LoVo (cell line): ENCODE measurements around the gene FAM170B.
A peak's percentile ranks its signal among the peaks of the same experiment; 100 is the strongest.

Source experiments
- DNase-seq: peaks from one replicate; pipeline ENCODE4 v3.0.0-alpha.2; 2016; ENCODE audit warnings: low spot score

Gene FAM170B

GRCh38 chr10:49133706-49134248, at the start of gene FAM170B:
TSS of gene FAM170B (minus strand) at chr10:49134021. CDS start at chr10:49133918, 103 bp downstream.
- no peak for DNase-seq

DNA sequence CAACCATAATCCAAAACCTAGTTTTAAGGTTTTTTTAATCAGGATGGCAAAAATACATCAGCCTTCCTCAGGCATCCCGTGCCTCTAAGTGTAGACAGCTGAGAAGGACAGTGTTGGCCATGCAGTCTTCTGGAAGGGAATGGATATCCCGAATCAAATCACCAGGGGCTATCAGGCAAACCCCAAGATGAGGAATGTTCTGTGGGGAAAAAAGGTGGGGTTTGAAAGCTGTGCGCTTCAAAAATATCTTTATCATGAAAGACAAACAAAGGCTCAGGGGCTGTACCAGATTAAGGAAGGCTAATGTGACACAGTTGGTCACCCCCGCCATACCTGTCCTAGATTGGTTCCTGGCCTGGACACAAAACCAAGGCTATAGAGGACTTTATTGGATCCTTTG, 49.0 kb upstream of the FAM170B start:
- DNase-seq: no peak

DNA sequence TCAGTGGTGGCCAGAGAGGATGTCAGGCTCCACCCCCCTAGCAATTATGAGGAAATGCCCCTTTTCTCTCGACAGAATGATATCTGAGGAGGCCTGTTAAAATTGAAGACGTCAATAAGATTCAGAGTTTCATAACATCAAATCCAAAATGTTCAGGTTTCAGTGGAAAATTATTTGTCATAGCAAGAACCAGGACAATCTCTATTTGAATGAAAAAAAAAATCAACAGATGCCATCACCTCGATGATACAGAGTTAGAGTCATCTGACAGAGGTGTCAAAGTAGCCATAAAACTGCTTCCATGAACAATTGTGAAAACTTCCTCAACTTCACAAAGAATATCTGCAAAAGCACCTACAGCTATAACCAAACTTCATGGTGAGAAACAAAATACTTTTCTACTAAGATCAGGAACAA, 46.6 kb upstream of the FAM170B start:
- no peak for DNase-seq

GRCh38 chr10:49179699-49180443, 46.0 kb upstream of the FAM170B start:
- no peak for DNase-seq

DNA sequence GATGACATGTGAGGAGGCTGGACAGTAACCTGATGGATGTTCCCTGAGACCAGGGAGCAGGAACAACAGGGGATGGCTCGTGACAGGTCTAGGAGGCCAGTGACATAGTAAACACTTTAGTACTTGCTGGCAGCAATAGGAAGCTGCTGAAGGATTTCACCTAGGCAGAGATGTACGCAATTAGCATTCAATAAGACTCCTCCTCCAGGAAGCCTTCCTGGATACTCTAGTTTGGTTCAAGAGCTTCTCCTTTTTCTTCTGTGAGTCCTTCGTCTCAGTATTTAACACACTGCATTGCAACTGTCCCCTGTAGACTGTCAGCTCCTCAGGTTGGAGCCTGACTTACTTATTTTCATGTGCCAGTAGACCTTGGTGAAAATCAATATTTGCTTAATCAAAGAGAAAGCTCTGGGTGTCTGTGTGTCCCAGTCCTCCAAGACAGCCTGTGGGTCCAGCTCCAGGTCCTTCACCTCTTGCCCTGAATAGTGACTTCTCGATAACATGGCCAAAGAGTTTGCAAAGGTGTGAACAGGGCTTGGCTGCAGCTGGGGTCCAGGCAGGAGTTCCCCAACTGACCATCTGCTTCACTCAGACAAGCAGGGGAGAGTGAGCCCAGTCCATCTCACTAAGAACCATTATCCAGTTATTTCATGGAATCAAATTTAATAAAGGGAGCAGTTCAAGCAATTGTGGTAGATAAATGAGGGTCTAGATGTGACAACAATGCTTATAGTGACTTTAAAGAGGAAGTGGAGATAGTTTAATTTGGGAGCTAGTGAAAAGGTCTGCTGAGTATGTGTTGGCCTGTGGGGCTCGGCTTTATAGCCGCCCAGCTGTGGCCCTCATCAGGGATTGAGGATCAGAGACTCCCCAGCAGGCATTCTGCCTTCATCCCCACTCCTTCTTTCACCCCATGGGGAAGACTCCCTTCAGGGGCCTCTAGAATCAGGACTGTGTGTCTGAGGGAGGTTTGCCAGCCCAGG, 45.0 kb upstream of the FAM170B start:
- DNase-seq: no peak

DNA sequence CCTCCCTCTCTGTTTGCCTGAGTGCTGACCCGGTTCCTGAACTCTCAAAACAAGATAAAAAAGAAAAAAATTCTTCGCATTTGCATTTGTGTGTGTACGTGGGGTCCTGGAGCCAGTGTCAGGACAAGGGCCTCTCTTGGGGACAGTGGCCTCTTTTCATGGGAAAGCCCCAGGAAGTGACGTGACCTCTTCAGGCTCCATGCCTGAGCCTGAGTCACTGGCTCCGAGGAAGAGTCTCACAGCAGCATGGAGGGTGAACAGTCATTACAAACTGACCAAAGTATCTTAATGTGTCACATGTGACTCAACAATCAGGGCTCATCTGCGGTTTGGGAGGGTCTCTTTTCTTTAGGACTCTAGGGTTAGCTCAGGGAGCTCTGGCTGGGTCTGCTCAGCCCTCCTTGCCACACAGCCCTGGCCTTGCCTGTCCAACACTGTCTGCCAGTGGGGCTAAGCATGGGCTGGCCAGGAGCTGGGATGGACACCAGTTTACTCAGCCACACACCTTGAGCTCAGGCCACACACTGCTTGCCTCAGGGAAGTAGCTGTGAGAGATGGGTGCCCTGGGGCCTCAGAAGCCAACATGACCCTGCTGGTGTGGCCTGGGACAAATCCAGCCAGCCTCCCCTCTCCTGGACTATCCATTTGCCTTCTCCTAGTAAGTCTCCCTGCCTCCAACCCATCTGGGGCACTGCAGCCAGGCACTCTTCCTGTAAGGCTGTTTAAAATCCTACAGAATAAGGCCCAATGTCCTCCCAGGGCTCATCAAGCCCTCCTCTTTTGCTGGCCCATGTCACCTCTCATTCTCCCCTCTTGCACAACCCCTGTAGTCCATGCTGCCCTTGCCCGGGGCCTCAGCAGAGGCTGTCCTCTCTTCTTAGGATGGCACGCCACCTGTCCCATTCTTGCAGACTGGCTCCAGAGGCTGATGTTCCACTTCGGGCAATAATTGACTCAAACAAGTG, 43.9 kb upstream of the FAM170B start:
- DNase-seq: peak; percentile 7

- DNase-seq: no peak
Measured at GRCh38 chr10:49176310-49177268, 42.8 kb upstream of the FAM170B start.

DNA sequence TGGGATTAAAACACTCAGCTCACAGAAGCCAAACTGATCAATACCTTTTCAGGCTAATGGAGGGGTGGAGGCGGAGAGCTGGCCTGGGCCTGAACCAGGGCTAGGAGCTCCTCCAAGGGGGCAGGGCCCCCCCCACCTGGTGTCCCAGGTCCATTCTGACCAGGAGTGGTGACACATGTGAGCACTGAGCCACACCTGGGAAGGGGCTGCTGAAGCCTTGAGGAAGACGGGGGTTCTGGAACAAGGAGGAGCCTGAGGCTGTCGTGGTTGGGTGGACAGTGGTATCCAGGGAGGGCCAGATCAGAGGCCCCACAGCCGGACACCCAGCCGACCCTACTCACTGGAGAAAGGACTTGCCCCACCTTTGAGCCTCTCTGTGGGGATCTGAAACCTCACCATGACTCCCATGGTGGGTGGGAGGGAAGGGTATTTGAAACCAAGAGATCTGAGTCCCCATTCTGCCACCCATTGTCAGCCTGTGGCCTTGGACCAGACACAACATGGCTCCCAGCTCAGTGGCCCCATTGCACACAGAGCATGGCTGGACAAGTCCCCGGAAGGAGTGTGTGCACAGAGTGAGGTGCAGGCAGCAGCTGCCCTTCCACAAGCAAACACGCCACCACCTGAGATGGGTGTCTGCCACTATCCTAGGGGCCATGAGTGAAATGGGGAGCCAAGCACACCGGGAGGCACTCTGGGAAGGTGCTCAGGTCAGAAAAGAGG, 41.9 kb upstream of the FAM170B start:
- no peak for DNase-seq

GRCh38 chr10:49174926-49175500, 41.2 kb upstream of the FAM170B start:
- no peak for DNase-seq

DNA sequence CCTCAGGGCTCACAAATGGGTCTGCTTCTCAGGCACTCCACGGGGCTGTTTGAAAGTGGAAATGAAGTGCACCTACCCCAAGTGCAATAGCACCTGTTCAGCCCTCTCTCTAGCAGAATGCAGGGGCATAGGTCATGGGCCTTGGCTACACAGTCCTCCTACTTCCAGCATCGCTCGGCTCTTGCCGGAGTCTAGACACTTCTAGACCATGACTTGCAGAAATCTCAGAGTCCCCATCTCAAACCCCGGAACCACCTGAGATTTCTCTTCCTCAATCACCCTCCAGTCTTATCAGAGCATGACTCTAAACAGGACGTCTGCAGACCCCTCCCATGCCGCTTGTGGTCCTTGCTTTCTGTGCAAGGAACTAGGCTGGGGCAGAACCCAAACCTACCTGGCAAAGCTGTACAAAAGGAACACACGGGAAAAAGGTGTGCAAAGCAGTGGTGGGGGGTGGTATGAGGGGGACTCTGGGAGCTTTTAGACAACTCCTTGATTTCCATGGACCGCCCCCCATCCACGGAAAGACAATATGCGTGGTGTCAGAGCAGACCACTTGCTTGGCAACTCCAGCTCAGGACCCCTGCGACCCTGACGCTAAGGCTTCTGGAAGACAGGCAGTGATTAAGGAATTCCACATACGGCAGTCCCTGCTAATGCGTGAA, 40.6 kb upstream of the FAM170B start:
- no peak for DNase-seq

GRCh38 chr10:49173853-49174252, 40.0 kb upstream of the FAM170B start:
- DNase-seq: no peak

DNA sequence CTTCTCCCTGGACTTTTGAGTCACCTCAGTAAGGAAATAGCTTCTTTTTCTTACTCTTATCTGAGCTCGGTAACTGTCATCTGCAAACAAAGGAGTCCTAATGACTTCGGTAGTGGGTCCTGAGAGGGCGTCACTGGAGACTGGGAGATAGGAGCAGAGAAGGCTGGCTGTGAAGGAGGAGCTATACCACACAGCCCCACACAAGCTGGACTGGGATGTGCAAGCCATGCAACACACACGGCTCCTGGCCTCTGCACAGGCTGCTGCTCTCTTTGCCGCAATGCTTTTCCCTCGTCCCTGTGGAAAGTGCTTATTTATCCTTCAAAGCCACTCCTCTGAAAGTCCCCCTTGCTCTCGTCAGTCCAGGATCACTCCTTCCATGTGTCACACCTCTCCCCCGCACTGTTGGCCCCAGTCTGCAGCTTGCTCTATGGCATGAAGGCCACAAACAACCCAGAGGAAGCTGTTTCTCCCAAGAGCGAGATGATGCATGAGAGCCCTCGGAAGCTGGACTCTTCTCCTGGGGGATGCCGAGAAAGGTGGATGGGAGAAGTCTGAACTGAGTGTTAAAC, 39.5 kb upstream of the FAM170B start:
- no peak for DNase-seq

- DNase-seq: no peak
Measured at GRCh38 chr10:49172777-49173132, 38.9 kb upstream of the FAM170B start.

DNA sequence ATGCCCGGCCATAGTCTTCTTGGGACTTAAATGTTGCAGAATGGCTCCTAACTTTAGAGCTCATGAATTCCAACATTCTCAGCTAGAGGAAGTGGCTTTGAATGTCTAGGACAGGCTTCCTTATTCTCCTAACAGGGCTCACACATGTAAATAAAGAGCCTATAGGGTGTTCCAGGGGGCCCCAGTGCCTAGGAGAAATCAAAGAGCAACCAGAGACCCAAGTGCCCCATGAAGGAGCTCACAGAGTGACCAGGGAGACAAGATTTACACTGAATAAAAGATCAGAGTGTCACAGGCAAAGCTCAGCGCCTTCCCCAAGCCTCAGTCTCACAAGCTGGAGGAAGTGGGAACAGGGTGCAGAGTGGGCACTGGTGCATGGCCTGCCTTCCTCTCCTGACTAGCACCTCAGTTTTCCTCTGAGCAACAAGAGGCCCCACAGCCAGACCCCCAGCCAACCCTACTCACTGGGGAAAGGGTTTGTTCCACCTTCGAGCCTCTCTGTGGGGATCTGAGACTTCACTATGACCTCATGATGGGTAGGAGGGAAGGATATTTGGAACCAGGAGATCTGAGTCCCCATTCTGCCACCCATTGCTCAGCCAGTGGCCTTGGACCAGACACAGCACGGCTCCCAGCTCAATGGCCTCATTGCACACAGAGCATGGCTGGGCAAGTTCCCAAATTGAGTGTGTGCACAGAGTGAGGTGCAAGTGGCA, 38.4 kb upstream of the FAM170B start:
- no peak for DNase-seq

DNA sequence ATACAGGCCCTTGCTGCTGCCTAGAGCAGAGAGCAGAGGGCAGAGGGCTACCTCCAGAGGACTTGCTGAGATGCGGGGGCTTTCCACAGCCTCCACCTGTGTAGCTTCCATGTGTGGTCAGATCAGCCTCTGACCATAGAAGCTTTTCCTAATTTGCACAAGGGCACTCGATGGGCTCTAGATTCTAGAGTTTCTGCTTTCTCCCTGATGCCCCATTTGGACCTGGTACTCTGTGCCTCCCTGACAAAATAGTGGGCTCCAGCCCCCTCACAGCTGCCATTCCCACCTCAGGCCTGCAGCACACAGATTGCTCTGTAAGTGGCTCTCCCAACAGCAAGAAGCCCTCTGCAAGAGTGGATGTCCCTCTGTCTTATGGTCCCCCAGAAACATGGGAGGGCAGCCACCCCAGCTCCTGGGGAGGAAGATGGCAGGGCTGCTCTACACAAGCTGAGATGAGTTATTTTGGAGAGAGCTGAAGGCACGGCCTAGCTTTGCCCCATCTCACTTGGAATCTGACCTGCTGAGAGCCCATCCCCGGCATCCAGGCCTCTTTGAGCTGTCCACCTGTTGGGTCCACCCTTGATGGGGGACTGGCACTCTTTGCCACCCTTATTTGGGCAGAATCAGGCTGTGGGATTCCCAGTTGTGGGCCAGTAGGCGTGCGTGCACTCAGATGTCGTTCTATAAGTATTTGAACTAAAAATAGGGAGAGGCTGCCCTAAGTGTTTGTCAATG, 37.7 kb upstream of the FAM170B start:
- no peak for DNase-seq

DNA sequence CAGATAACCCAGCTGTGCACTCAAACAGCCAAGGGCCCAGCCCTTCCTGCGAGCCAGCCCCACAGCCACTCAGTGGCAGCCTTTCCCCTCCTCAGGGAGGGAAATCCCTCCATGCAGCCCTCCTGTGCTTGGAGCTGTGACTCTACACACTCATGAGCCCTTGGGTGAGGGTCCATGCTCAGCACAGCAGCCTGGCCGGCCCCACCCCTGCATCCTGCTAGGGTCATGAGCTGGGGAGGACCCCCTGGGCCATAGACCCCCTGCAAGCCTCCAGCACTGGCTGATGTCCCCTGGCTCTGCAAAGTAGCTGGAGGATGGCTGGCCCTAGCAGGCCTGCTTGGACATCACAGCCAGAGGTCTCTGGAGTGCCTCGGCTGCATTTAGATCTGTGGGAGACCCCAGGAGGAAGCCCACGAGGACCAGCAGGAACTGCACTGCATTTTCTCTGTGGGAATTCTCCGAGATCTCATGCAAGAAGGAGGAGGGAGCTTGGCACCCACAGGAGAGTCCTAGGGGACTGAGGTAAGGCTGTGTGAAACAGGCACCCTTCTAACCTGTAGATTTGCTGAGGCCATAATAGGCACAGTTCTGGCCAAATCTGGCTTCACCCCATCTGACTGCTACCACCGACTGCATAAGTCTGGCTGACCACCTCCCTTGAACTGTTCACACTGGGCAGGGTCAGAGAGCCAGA, 37.0 kb upstream of the FAM170B start:
- DNase-seq: no peak

DNA sequence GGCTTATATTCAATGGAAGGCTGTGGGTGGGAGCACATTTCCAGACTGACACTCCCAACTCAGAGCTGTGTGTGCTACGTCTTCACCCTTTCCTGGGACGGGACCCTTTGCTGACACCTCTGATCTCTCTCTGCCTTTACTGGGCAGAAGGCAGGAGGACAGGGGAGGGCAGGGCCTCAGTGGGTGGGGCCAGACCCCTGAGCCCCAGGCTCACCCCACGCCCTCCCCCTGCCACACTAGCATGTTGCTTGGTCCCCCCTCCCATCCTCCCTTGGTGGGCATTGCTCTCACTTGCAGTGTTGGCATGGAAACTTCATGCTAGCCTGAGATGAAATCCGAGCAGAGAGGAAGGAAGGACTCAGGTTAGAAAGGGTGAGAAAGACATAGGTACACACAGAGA, 36.0 kb upstream of the FAM170B start:
- DNase-seq: no peak
